Stimulated activated effector memory CD8-positive, alpha-beta T cell treated with anti-CD3 and anti-CD28 coated beads, Interleukin-12 subunit alpha, Interleukin-12 subunit beta, amount 100 ng/mL, for 72 hours (primary cell): ENCODE measurements around the gene GMEB2.

Experiments used
- ATAC-seq: fragments of 150-1000 bp; cut with Tn5 transposase; 2 replicates; pipeline ENCODE4 v1.10.0; 2021
- DNase-seq, 2 donors: peaks; one replicate each; pipeline ENCODE4 v3.0.0; 2021 to 2022; ENCODE audit warnings: low spot score in 2 of 2
- H3K27ac Mint-ChIP-seq: one replicate; pipeline ENCODE4 v1.8.0; 2022; ENCODE audit warnings: mild to moderate bottlenecking, mixed read lengths
- H3K36me3 Mint-ChIP-seq: one replicate; pipeline ENCODE4 v1.8.0; 2022; ENCODE audit warnings: mild to moderate bottlenecking, mixed read lengths
- H3K4me1 Mint-ChIP-seq: one replicate; pipeline ENCODE4 v1.8.0; 2022; ENCODE audit warnings: mixed read lengths
- H3K4me3 Mint-ChIP-seq: one replicate; pipeline ENCODE4 v1.8.0; 2022; ENCODE audit warnings: mild to moderate bottlenecking, mixed read lengths
- H3K9me3 Mint-ChIP-seq: one replicate; pipeline ENCODE4 v1.8.0; 2022; ENCODE audit warnings: mixed read lengths

Gene GMEB2

GRCh38 chr20:63549679-63550282 is 77.1 kb downstream of the GMEB2 start:
- Mint-ChIP-seq H3K4me3 (no peak overlapping the region), H3K27ac (peak overlapping the region; percentile 26), H3K4me1 (peaks cover 24% of the 10 kb centered on the region), H3K9me3 (no peaks in the 10 kb centered on the region), H3K36me3 (peaks cover 10% of the 10 kb centered on the region)
- ATAC-seq (no peak), DNase-seq (no peak)

DNA sequence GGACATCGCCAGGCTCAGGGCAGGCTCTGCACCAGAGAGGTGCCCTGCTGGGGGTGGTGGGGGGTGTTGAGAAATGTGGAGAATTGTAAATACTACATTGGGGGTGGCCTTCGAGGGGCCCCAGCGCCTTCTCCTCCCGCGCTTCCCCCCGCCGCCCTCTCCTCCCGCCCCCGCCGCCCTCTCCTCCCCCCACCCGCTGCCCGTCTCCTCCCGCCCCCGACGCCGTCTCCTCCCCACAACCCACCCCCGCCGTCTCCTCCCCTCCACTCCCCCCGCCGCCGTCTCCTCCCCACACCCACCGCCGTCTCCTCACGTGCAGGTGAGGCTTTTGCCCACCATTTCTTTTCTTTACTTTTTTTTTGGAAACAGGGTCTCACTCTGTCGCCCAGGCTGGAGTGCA is 77.9 kb downstream of the GMEB2 start:
- no peak for ATAC-seq
- DNase-seq = no peak
- H3K36me3 Mint-ChIP-seq = peaks cover 10% of the 10 kb centered on the region
- no peak overlapping the region for H3K4me3 Mint-ChIP-seq
- peak overlapping the region; percentile 26 for H3K27ac Mint-ChIP-seq
- no peaks in the 10 kb centered on the region for H3K9me3 Mint-ChIP-seq
- peaks cover 24% of the 10 kb centered on the region for H3K4me1 Mint-ChIP-seq

DNA sequence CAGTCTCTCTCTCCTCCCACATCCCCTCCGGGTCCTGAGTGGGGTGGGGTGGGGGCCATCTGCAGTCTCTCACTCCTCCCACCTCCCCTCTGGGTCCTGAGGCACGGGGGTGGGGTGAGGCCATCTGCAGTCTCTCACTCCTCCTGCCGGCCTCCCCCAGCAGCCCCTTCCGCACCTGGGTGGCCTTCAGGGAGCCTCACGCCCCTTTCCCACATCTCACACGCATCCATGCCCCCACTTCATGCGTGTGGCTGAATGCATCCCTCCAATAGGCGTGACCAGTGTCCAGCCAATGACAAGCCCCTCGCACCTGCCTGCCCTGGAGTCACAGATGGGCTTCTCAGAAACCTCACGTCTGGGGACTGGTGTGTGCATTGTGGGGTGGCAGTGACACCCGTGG is 78.4 kb downstream of the GMEB2 start:
- no peak for DNase-seq
- no peak overlapping the region for H3K4me3 Mint-ChIP-seq

DNA sequence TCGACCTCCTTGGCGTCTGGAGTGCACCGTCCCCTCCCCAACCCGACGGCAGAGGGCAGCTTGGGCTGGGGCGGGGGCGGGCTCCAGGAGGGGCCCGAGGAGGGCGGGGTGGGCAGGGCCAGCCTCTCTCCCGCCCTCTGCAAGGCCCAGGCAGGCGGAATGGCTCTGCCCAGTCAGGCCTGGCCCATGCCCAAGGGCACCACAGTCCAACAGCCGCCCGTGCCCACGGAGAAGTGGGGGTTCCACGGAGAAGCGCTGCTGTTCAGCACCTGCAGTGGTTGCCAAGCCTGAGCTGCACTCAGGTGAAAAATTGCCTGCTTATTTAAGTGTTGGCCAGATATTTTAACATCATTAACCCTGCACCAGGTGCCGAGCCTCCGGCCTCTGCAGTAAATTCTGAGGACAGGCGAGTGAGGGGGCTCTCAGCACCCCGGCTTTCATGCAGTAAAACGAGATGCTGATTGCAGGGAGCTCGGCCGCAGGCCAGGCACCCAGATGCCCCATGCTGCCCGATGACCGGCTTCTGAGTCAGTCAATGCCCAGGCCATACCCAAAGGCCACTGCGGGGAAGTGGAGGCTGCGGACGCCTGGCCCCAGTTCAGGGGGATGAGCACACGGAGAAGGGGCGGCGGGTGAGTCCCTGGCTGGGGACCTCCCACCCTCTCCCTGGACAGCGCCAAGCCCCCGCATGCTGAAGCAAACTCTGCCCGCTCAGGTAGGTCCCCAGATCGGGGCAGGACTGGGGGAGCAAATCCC is 79.0 kb downstream of the GMEB2 start, which contains the start of gene SRMS:
SRMS (minus strand) TSS at position 25 of the 756 bp plus-strand sequence. CDS start 286 bp downstream, outside the sequence.
- H3K9me3 Mint-ChIP-seq = no peaks in the 10 kb centered on the region
- peaks cover 22% of the 10 kb centered on the region for H3K4me1 Mint-ChIP-seq
- H3K27ac Mint-ChIP-seq = no peak within 1 kb of the TSS

More for the DNA sequence above, 78.4 kb downstream of the GMEB2 start:
- Mint-ChIP-seq H3K9me3 (no peaks in the 10 kb centered on the region), H3K36me3 (peaks cover 10% of the 10 kb centered on the region), H3K27ac (no peak overlapping the region), H3K4me1 (peaks cover 24% of the 10 kb centered on the region)
- no peak for ATAC-seq

GRCh38 chr20:63546956-63547724 is 79.8 kb downstream of the GMEB2 start:
- Mint-ChIP-seq H3K27ac (no peak overlapping the region), H3K36me3 (no peaks in the 10 kb centered on the region), H3K9me3 (no peaks in the 10 kb centered on the region), H3K4me1 (peaks cover 14% of the 10 kb centered on the region), H3K4me3 (no peak overlapping the region)
- DNase-seq = no peak
- no peak for ATAC-seq

More for the DNA sequence above, 79.0 kb downstream of the GMEB2 start, which contains the start of gene SRMS:
- no peak within 1 kb of the TSS for H3K4me3 Mint-ChIP-seq
- peaks cover 8% of the 10 kb centered on the region for H3K36me3 Mint-ChIP-seq
- no peak for ATAC-seq
- no peak for DNase-seq

DNA sequence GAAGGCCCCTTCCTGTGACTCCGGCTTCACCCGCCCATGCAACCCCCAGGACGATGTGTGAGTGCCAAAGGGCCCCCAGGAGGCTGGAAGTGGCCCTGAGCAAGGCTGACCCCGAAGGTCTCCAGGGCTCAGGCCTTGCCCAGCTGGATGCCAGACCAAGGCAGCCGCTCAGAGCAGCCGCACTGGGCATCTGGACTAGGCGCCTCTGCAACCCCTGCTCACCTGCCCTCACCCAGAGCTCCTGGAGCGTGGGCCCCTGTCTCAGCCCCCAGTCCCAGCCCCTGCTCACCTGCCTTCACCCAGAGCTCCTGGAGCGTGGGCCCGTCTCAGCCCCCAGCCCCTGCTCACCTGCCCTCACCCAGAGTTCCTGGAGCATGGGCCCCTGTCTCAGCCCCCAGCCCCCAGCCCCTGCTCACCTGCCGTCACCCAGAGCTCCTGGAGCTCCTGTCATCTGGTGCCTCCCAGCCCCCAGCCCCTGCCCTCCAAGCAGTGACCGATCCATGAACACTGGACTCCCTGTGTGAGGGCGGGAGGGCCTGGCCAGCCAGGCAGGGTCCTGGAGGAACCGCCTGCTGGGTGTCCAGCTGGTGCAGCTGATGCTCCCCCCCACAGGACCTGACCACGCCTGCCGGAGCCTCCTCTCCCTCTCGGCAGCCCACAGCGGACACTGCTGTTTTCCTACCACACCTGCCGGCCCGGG is 80.5 kb downstream of the GMEB2 start:
- Mint-ChIP-seq H3K36me3 (no peaks in the 10 kb centered on the region), H3K27ac (no peak overlapping the region), H3K4me3 (no peak overlapping the region), H3K4me1 (peaks cover 12% of the 10 kb centered on the region), H3K9me3 (no peaks in the 10 kb centered on the region)
- ATAC-seq = no peak
- no peak for DNase-seq

GRCh38 chr20:63545814-63546213 is 81.1 kb downstream of the GMEB2 start:
- Mint-ChIP-seq H3K27ac (no peak overlapping the region), H3K4me3 (no peak overlapping the region), H3K36me3 (no peaks in the 10 kb centered on the region), H3K4me1 (peaks cover 12% of the 10 kb centered on the region), H3K9me3 (no peaks in the 10 kb centered on the region)
- DNase-seq = no peak
- ATAC-seq = no peak

GRCh38 chr20:63544958-63545516 is 81.9 kb downstream of the GMEB2 start:
- Mint-ChIP-seq H3K36me3 (peaks cover 5% of the 10 kb centered on the region), H3K4me1 (peaks cover 12% of the 10 kb centered on the region), H3K4me3 (no peak overlapping the region), H3K27ac (no peak overlapping the region), H3K9me3 (no peaks in the 10 kb centered on the region)
- no peak for ATAC-seq
- no peak for DNase-seq

DNA sequence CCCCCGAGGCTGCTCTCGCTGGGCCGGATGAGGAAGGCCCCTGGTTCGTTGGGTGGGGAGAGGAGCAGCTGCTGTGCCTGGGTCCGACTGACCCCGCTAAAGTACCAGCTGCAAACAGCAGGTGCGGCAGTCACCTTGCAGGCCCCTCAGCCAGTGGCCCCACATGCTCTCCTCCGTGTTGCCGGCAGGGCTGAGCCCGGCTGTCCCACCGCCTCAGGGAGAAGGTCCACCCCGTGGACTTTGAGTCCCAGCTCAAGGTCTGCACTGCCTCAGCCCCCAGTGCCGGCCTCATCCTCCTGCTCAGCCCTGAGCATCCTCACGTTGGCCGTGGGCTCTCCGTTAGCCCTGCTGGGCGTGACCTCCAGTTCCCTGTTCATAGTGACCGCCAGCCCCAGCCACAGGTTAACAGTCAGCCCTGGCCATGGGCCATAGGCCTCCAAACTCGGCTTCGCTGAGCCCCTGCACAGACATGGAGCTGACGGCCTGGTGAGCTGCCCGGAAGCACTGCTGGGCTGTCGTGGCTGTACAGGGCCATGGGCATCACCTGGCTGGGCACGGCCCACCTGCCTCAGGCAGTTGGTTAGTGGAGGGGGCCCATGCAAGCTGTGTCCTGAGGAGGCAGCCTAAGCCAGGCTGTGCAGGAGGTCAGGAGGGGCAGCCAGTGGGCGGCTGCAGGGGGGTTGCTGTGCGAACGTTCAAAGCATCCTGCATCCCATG is 82.5 kb downstream of the GMEB2 start:
- Mint-ChIP-seq H3K27ac (peak overlapping the region; percentile 3), H3K9me3 (no peaks in the 10 kb centered on the region), H3K4me3 (no peak overlapping the region), H3K36me3 (peaks cover 5% of the 10 kb centered on the region), H3K4me1 (peaks cover 9% of the 10 kb centered on the region)
- no peak for ATAC-seq
- no peak for DNase-seq

DNA sequence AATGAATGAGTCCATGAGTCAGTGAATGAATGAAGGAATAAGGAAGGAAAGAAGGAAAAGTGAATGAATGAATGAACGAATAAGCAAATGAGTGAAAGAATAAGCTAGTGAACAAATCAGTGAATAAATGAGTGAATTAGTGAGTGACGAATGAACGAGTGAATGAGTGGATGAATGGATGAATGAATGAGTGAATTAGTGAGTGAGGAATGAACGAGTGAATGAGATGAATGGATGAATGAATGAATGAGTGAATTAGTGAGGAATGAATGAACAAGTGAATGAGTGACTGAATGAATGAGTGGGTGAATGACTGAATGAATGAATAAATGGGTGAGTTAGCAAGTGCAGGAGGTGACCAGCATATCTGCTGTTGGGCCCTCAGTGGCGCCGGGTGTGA is 83.2 kb downstream of the GMEB2 start:
- Mint-ChIP-seq H3K36me3 (peaks cover 5% of the 10 kb centered on the region), H3K4me1 (peaks cover 6% of the 10 kb centered on the region), H3K9me3 (no peaks in the 10 kb centered on the region), H3K27ac (peak overlapping the region; percentile 3), H3K4me3 (no peak overlapping the region)
- no peak for ATAC-seq
- DNase-seq = no peak

GRCh38 chr20:63543131-63543530 is 83.8 kb downstream of the GMEB2 start:
- peaks cover 5% of the 10 kb centered on the region for H3K36me3 Mint-ChIP-seq
- no peak for ATAC-seq
- no peak overlapping the region for H3K27ac Mint-ChIP-seq
- H3K9me3 Mint-ChIP-seq = no peaks in the 10 kb centered on the region
- peaks cover 6% of the 10 kb centered on the region for H3K4me1 Mint-ChIP-seq
- no peak overlapping the region for H3K4me3 Mint-ChIP-seq
- no peak for DNase-seq

- no peak overlapping the region for H3K4me3 Mint-ChIP-seq
- DNase-seq (no peak), ATAC-seq (no peak)
- H3K9me3 Mint-ChIP-seq = no peaks in the 10 kb centered on the region
- H3K36me3 Mint-ChIP-seq = peaks cover 5% of the 10 kb centered on the region
- H3K27ac Mint-ChIP-seq = no peak overlapping the region
- H3K4me1 Mint-ChIP-seq = peaks cover 8% of the 10 kb centered on the region
Measured at GRCh38 chr20:63542696-63543095, 84.2 kb downstream of the GMEB2 start.

DNA sequence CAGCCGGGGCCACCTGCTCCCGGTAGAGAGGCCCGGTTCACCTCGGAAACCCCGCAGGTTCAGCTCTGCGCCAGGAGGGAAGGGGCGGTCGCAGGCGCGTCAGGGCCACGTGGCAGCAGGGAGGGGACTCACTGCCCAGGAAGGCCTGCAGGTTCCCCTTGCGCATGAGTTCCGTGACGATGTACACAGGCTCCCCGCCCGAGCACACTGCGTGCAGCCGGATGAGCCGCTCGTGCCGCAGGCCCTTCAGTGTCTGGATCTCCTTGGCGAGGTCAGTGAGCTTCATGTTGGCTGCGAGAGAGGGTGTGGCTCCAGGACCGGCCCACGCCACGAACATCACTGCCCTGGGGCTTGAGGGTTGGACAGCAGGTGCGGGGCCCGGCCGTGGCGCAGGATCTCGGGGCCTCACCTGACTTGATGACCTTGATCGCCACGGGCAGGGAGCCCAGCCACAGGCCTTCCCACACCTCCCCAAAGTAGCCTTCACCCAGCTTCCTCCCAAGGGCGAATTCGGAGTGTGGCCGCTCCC is 84.8 kb downstream of the GMEB2 start:
- H3K4me3 Mint-ChIP-seq = no peak overlapping the region
- no peak for ATAC-seq
- peaks cover 14% of the 10 kb centered on the region for H3K4me1 Mint-ChIP-seq
- no peak for DNase-seq
- no peaks in the 10 kb centered on the region for H3K9me3 Mint-ChIP-seq
- peaks cover 5% of the 10 kb centered on the region for H3K36me3 Mint-ChIP-seq
- no peak overlapping the region for H3K27ac Mint-ChIP-seq

- Mint-ChIP-seq H3K9me3 (no peaks in the 10 kb centered on the region), H3K27ac (no peak overlapping the region), H3K36me3 (peaks cover 7% of the 10 kb centered on the region), H3K4me3 (no peak overlapping the region), H3K4me1 (peaks cover 22% of the 10 kb centered on the region)
- no peak for ATAC-seq
- DNase-seq = no peak
Measured at GRCh38 chr20:63541371-63541770, 85.5 kb downstream of the GMEB2 start.
